Nephron progenitor cell (in vitro differentiated cells): ENCODE measurements around the gene ENO2.

ENCODE experiments used
- DNase-seq: peaks from one replicate; pipeline ENCODE4 v3.0.0; 2021
- H3K27ac Mint-ChIP-seq: 2 replicates; pipeline ENCODE4 v1.8.0; 2021; ENCODE audit warnings: mild to moderate bottlenecking, moderate library complexity, mixed read lengths
- H3K27me3 Mint-ChIP-seq: 2 replicates; pipeline ENCODE4 v1.8.0; 2021; ENCODE audit warnings: mild to moderate bottlenecking, low read depth, mixed read lengths; ENCODE audit not compliant: poor library complexity
- H3K36me3 Mint-ChIP-seq: 2 replicates; pipeline ENCODE4 v1.8.0; 2021; ENCODE audit warnings: low read depth, mixed read lengths
- H3K4me1 Mint-ChIP-seq: 2 replicates; pipeline ENCODE4 v1.8.0; 2021; ENCODE audit warnings: mixed read lengths
- H3K4me3 Mint-ChIP-seq: 2 replicates; pipeline ENCODE4 v1.8.0; 2021; ENCODE audit warnings: mild to moderate bottlenecking, moderate library complexity, mixed read lengths
- H3K9me3 Mint-ChIP-seq: 2 replicates; pipeline ENCODE4 v1.8.0; 2021; ENCODE audit warnings: mild to moderate bottlenecking, moderate library complexity, mixed read lengths
- TF ChIP-seq, protein P1 (sequence below): fragments of 200-600 bp; sonication (generic); IDR thresholded peaks from 2 replicates; pipeline ENCODE4 v1.5.0; 2021; ENCODE audit warnings: antibody characterized with exemption

Gene ENO2

GRCh38 chr12:6954316-6955107 lies 40.1 kb downstream of the ENO2 start:
- DNase-seq: no peak
- Mint-ChIP-seq H3K4me1 (peaks cover 61% of the 10 kb centered on the region), H3K9me3 (no peaks in the 10 kb centered on the region), H3K27ac (peak overlapping the region; percentile 82), H3K27me3 (peaks cover 2% of the 10 kb centered on the region), H3K36me3 (no peaks in the 10 kb centered on the region), H3K4me3 (no peak overlapping the region)
- TF ChIP-seq, protein P1, sequence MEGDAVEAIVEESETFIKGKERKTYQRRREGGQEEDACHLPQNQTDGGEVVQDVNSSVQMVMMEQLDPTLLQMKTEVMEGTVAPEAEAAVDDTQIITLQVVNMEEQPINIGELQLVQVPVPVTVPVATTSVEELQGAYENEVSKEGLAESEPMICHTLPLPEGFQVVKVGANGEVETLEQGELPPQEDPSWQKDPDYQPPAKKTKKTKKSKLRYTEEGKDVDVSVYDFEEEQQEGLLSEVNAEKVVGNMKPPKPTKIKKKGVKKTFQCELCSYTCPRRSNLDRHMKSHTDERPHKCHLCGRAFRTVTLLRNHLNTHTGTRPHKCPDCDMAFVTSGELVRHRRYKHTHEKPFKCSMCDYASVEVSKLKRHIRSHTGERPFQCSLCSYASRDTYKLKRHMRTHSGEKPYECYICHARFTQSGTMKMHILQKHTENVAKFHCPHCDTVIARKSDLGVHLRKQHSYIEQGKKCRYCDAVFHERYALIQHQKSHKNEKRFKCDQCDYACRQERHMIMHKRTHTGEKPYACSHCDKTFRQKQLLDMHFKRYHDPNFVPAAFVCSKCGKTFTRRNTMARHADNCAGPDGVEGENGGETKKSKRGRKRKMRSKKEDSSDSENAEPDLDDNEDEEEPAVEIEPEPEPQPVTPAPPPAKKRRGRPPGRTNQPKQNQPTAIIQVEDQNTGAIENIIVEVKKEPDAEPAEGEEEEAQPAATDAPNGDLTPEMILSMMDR: no peak

- H3K27me3 Mint-ChIP-seq: peaks cover 2% of the 10 kb centered on the region
- no peak overlapping the region for H3K27ac Mint-ChIP-seq
- DNase-seq: no peak
- peaks cover 58% of the 10 kb centered on the region for H3K4me1 Mint-ChIP-seq
- H3K36me3 Mint-ChIP-seq: no peaks in the 10 kb centered on the region
- TF ChIP-seq, protein P1: no peak
- H3K9me3 Mint-ChIP-seq: no peaks in the 10 kb centered on the region
- H3K4me3 Mint-ChIP-seq: no peak overlapping the region
Observed at GRCh38 chr12:6955108-6956020, 41.0 kb downstream of the ENO2 start.

DNA sequence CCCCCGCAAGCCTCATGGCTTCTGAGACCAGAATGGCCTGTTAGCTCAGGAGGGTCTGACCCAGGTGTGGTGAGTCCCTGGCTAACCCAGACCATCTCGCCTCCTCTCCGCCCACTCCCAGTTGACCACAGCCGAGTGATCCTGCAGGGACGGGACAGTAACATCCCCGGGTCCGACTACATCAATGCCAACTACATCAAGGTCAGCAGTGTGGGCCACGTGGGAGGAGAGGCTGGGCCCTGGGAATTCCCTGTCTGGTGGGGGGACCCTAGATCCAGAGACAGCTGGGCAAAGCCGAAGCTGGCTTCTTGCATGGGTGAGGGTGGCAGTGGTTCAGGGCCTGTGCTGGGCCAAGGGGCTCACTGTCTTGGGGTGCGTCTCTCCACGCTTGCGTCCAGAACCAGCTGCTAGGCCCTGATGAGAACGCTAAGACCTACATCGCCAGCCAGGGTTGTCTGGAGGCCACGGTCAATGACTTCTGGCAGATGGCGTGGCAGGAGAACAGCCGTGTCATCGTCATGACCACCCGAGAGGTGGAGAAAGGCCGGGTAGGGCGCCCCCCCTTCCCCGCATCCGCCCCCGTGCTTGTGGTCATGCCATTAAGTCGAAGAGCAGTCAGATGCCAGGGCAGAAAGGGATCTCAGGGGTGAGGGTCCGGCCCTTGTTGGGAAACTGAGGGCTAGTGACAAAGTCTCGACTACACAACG lies 41.8 kb downstream of the ENO2 start:
- peaks cover 2% of the 10 kb centered on the region for H3K27me3 Mint-ChIP-seq
- H3K4me1 Mint-ChIP-seq: peaks cover 65% of the 10 kb centered on the region
- no peak for DNase-seq
- H3K27ac Mint-ChIP-seq: no peak overlapping the region
- no peaks in the 10 kb centered on the region for H3K9me3 Mint-ChIP-seq
- TF ChIP-seq, protein P1: no peak
- H3K4me3 Mint-ChIP-seq: no peak overlapping the region
- H3K36me3 Mint-ChIP-seq: no peaks in the 10 kb centered on the region

DNA sequence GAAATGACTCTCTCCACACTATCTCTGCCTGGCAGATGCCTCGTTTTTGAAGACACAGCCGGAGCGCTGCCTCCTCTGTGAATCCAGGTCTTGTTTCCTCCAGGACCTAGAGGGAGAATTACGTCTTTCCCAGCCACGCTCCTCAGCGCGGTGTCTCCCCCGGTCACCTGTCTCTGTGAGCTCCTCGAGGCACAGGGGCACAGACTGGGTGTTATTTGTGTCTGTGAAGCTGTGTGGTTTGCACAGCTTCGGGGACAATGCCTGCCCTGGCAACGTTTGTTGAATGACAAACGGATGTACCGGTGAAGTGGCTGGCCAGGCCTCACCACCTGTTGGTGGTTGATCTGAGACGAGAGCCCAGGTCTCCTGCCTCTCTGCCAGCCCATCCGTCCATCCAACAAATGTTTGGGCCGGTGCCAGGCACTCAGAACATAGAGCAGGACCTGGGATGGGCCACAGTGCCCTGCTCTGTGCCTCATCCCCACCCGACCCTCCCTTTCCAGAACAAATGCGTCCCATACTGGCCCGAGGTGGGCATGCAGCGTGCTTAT lies 42.8 kb downstream of the ENO2 start:
- H3K9me3 Mint-ChIP-seq: no peaks in the 10 kb centered on the region
- no peaks in the 10 kb centered on the region for H3K36me3 Mint-ChIP-seq
- peak overlapping the region; percentile 85 for H3K27ac Mint-ChIP-seq
- TF ChIP-seq, protein P1: no peak
- peaks cover 2% of the 10 kb centered on the region for H3K27me3 Mint-ChIP-seq
- DNase-seq: no peak
- H3K4me1 Mint-ChIP-seq: peaks cover 71% of the 10 kb centered on the region
- no peak overlapping the region for H3K4me3 Mint-ChIP-seq

GRCh38 chr12:6957741-6958608 lies 43.6 kb downstream of the ENO2 start:
- Mint-ChIP-seq H3K27me3 (peaks cover 2% of the 10 kb centered on the region), H3K27ac (peak overlapping the region; percentile 13)
- DNase-seq: no peak

More at GRCh38 chr12:6957741-6958608, 43.6 kb downstream of the ENO2 start:
- TF ChIP-seq, protein P1: no peak
- Mint-ChIP-seq H3K9me3 (no peaks in the 10 kb centered on the region), H3K4me1 (peaks cover 71% of the 10 kb centered on the region), H3K4me3 (no peak overlapping the region), H3K36me3 (no peaks in the 10 kb centered on the region)
